Stimulated activated CD4-positive, alpha-beta T cell treated with anti-CD3 and anti-CD28 coated beads, Interleukin-2, amount 100 ng/mL, for 48 hours (primary cell): ENCODE data around the gene ENTREP3.
"Not testable (repeated sequence)": the region's sequence is repeated elsewhere in the genome, so short reads cannot be mapped to it uniquely, and the experiment has no call there.

ENCODE experiments used
- DNase-seq, 2 donors: peaks; one replicate each; pipeline ENCODE4 v3.0.0-alpha.2; 2020

ENTREP3 gene

DNA sequence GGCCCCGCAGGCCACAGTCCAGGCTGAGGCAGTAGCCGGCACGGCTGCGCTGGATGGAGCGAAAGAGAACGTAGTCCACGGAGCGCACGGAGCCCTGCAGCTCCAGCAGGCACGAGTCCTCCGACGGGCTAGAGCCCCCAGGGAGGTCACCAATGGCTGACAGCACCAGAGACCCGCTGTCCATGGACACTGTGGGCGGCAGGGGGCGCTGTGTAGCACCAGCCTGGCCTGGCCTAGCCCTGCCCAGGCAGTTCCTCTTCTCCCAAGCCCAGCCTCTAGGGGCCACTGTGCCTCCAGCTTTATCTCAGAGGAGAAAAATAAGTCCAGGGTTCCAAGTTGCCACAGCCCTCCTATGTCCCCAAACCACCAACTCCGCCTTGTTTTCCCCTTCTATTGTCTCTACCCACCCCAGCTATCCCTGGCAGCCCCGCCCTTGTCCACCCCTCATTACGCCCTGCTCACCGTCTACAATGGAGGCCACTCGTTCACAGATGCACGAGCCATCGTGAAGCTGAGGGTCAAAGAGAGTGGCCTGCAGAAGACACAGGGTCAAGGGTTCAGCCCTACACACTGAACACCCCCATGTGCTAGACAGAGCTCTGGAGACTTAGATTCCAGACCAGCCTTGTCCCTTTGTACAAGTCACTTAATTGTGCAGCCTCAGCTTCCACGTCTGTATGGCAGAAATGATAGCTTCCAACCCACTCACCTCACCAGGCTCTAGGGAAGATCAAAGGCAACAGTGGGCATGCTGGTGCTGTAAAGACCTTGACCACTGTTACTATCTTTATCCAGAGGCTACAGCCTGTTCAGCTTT lies 4.4 kb downstream of the ENTREP3 start:
- DNase-seq = peak; percentile 97 to 98

DNA sequence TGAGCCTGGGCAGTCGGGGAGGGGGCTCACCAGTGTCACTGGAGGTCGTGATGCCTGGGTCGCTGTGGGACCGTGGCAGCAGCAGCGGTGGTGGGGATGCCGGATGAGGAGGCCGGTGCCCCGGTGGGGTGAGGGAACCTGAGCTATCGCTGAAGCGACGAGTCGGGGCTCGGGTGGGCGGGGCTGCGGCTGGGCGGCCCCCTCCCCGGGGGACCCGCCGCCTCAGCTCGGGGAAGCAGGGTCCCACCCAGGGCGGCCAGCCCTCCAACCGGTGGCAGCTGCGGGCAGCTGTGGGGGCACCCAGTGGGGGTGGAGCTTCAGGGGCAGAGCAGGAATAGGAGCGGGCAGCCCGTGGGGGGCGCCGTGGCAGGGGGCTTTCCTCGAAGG lies 5.0 kb downstream of the ENTREP3 start:
- no peak for DNase-seq

DNA sequence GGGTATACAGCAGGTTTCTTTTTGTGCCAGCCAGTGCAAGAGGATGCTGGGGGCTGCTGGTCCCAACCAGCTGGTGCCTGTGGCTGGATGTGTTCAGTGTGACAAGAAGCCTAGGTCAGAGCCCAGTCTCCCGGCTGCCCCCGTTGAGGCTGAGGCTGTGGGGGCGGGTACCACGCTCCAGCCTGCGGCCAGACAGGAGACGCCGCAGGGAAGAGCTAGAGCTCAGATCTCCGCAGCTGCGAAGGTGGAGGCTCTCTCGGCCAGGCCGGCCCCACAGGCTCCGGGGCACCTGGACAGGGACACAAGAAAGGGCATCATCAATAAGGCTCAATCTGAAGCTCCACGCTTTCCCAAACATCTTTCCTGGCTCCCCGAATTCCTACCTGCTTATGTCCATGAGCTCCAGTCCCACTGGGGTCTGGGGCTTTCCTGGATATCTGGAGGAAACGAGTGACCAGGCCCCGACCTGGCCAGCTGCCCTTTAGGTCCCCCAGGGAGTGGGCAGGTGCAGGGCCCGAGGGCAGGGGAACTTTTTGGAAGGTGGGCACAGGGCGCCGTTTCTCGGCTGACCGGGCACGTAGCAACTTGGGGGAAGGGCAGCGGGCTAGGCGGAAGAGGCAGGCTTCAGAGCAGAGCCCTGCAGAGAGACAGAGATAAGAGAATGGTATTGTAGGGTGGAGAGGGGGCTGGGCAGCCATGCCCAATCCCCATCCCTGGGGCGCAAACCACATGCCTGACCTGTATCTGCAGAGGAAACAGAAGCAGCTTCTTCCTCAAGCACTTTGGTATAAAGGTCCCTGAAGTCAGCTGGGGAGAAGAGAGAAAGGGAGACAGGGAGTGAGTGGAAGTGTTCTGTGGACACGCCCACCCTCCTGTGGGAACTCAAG lies 7.4 kb downstream of the ENTREP3 start:
- no peak for DNase-seq

DNA sequence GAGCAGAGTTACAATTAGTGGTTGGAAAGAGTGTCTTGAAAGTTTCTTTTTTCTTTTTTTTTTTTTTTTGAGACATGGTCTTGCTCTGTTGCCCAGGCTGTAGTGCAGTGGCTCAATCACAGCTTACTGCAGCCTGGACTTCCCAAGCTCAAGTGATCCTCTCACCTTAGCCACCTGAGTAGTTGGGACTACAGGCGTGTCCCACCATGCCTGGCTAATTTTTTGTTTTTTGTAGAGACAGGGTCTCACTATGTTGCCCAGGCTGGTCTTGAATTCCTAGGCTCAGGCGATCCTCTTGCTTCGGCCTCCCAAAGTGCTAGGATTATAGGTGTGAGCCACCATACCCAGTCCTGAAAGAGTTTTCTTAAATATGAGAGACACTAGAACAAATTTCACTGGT lies 8.5 kb downstream of the ENTREP3 start:
- not testable (repeated sequence) for DNase-seq

DNA sequence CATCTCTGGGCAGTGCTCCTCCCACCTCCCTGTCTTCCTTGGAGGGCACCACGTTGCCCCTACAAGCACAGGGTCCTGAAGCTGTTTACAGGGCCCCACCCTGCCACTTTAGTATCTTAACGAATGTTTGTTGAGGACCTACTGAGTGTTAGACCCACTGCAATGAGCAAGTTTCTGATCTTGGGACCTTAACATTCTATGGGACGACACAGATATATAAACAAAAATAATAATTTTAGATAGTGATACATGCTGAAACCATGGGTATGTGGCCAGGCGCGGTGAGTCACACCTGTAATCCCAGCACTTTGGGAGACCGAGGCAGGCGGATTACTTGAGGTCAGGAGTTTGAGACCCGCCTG lies 10.1 kb downstream of the ENTREP3 start:
- no peak for DNase-seq

DNA sequence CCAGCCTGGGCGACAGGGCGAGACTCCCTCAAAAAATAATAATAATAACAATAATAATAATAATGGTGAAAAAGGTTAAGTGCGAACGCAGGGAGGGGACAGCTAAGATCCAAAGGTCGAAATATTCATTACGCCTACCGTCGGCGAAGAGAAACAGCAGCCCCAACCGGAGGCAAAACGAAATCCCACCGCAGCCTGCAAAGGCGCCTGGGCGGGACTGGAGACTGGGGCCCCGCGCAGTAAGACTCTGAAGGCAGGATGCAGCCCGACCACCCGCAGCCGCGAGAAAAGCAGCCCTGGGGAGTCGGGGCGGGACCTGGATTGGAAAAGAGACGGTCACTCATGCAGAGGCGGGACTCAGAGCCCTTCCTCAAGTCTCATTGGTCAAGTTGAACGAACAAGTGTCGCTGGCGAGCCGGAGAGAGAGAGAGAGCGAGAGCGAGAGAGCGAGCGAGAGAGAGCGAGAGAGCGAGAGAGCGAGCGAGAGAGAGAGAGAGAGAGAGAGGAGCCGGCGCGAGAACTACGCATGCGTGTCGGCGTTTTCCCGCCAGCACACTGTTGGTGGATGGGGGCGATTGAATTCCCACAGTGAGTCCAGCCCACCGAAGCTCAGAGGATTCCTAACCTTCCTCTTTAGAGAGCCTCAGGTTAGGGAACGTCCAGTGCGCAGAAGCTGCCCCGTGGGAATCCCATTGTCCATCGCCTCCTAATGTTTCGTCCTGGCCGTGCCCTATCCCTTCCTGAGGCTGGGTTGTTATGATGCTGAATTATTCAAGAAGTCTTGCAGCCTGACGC lies 10.7 kb downstream of the ENTREP3 start:
- peak; percentile 84 to 87 for DNase-seq

DNA sequence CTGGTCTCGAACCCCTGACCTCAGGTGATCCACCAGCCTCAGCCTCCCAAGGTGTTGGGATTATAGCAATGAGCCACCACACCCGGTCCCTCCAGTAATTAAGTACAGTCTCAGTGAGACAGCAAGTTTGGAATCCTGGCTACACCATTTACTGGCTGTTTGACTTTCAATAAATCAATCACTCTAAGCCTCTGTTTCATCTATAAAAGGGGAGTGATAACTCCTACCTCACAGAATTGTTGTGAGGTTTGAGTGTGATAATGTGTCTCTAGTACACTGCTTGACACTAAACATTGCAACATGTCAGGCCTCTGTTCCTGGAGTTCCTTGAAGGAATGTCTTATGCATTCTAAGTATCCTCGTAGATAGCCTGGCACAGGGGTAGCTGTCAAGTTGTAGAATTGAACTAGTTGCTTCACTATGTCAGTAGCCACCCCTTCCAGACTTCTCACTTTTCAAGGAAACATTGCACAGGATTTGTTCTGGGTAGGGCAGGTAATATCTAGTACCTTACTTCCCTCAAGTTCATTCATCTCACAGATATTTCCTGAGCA lies 12.4 kb downstream of the ENTREP3 start:
- no peak for DNase-seq

DNA sequence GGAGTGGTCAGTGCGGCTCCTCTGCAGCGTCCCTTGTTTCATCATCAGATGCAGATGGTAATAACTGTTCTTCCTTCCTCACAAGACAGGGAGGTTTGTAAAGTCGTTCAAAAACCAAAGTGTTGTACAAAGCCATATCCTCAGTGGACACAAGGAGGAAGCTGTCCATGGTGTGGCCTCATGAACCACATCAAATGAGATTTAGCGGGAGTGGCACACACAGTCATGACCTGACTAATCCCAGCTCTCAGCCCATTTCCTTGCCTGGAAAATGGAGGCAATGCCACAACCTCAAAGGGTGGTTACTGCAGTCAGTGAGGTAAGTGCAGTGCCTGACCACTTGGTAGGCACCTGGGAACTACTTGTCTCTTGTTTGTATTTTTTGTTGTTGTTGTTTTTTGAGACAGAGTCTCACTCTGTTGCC lies 13.4 kb downstream of the ENTREP3 start:
- no peak for DNase-seq

DNA sequence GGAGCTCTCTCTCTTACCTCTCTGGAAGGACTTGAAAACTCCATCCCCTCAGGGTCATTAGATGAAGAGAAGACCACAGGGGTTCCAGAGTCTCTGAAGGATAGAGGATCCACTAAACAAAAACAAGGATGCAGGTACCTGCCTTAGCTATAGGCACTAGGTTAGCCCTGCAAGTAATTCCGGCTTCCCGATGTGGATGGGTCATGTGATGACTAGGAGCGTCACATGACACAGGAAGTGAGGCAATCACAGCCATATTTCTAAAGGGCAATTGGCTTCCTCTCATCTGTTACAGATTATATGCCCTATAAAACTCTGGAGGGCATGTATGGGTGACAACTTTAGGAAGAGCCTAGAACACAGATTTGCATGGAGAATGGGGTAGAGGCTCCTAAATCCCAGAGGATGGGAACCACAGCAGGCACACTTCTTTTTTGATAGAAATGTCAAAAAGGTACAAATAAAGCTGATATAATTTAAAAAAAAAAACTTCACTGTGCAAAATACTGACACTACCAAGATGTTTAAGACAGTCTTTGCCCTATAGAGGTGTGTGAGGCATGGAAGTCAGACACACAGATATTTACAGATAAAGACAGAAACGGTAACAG lies 14.1 kb downstream of the ENTREP3 start:
- DNase-seq = peak in 1 of 2 donors; percentile 52

DNA sequence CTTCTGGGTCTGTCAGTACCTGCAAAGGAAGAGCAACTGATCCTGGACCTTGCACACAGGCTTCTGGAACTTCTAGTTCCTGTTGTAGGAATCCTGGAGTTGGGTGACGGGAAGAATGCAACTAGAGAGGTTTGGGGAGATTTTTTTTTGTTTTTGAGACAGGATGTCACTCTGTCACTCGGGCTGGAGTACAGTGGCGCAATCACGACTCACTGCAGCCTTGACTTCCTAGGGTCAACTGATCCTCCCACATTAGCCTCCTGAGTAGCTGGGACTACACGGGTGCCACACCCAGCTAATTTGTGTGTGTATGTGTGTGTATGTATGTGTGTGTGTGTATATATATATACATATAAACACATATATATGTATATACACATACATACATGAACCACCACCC lies 18.8 kb downstream of the ENTREP3 start:
- no peak for DNase-seq

DNA sequence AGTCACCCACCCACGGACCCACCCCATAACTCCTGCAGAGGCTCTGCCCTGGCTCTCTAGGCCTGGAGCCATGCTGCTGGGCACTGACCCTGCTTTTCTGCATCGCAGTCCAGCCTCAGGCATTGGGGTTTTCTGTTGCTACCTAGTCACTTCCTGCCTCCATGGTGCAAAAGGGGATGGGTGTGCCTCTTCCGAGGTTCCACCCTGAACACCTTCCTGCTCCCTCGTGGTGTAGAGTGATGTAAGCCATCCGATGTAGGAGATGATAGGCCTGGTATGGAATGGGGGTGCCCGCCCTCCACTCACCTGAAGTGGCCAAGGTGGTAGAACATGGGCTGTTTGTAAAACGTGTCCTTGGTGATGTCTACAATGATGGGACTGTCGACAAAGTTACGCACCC lies 19.9 kb downstream of the ENTREP3 start:
- DNase-seq = not testable (repeated sequence)

DNA sequence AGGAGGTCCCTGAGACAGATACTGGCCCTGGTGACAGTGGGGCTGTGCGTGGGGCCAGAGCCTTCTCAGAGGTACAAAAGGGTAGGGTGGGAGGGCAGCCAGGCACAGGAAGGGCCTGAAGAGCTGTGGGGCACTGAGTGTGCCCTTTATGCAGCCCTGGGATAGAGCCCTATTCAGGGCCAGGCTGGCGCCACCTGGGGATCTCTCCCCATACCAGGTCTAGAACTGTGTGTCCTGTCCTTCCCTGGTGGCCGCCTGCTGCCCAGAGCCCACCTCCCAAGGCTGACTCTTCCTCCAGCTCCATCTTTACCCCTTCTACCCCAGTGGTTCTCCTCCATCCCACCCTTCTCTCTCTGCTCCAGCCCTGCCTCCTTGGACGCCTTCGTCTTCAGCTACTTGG lies 21.8 kb downstream of the ENTREP3 start:
- not testable (repeated sequence) for DNase-seq

DNA sequence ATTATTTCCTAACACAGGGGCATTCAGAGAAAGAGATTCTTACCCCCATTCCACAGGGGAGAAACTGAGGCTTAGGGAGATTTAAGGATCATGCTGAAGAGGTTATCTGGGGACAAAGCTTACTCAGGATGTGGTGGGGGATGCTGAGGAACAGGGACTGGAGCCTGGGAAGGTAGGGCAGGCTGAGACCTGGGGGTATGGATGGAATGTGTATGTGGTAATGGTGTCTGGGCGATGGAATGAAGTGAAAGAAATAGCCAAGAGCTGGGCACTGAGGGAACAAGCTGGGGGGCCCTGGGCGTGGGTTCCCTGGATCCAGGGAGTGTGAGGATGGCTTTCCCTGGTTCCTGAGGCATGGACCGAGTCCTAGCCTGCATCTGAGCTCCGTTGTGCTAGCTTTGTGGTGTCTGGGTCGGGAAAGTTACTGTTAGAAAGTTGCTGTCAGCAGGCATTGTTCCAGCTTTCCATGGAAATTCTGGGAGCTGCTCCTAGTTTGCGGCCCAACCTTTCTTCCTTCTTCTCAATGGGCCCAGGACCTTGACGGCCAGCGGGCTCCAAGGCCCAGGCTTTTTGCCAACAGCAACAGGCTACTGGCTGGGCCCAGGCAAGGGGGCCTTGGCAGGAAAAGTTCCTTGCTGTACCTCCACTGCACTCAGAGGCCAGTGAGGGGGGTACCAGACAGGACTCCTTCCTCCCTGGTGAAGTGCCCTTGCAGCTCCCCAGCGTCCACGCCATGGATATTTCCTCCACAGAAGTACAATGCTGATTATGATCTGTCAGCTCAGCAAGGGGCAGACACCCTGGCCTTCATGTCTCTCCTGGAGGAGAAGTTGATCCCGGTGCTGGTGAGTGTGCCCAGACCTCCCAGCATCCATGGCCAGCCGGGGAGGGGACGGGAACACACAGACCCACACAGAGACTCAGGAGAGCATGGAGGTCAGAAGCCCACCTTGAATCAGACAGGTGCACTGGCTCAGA lies 23.0 kb downstream of the ENTREP3 start:
- not testable (repeated sequence) for DNase-seq

DNA sequence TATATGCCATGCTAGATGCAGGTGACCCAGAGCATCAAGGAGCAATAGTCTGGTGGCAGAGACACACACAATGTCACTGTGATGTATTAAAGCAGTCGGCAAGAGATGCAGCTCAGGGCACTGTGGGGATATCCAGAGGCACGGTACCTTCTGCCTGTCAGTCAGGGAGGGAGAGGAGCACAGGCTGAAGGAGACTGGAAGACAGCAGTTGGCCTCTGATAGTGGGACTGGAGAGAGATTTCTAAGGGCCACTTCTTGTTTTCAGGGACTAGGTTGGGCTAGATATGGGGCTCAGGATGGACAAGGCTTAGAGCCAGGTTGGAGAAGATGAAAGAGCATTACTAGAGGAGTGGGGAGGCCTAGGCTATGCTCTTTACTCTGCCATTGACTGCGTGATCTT lies 24.0 kb downstream of the ENTREP3 start:
- DNase-seq = not testable (repeated sequence)

DNA sequence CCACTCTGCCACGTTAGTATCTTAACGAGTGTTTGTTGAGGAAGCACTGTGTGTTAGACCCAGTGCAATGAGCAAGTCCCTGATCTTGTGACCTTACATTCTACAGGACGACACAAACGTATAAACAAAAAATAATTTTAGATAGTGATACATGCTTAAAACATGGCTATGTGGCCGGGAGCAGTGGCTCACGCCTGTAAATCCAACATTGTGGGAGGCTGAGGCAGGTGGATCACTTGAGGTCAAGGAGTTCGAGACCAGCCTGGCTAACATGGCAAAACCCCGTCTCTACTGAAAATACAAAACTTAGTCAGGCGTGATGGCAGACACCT lies 27.2 kb downstream of the ENTREP3 start:
- no peak for DNase-seq

DNA sequence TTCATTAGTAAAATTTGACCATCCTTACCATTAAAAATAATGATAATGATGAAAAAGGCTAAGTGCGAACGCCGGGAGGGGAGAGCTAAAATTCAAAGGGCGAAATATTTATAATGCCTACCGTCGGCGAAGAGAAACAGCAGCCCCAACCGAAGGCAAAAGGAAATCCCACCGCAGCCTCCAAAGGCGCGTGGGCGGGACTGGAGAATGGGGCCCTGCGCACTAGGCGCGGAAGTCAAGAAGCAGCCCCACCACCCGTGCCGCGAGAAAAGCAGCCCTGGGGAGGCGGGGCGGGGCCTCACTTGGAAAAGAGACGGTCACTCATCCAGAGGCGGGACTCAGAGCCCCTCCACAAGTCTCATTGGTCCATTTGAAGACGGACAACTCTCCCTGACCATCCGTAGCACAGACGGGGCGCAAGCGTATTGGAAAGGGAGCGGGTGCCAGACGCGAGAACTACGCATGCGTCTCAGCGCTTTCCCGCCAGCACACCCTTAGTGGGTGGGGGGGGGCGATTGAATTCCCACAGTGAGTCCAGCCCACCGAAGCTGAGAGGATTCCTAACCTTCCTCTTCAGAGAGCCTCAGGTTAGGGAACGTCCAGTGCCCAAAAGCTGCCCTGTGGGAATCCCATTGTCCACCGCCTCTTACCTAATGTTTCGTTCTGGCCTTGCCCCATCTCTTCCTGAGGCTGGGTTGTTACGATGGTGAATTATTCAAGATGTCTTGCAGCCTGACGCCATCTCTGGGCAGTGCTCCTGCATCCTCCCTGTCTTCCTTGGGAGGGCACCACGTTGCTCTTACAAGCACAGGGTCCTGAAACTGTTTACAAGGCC lies 27.8 kb downstream of the ENTREP3 start:
- peak; percentile 99 to 100 for DNase-seq

DNA sequence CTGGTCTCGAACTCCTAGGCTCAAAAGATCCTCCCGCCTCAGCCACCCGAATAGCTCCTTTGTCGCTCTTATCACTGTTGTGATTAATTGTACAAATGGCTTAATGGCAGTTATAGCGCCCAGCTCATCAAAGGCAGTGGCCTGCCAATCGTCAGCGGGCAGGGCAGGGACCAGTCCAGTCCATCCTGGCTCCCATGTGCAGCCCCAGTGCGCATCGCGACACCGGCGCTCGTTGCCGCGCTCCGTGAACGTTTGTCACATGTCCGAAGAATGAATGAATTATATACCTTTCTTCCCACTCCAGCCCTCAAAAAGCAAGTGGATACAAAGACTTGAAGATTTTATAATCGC lies 28.4 kb downstream of the ENTREP3 start:
- DNase-seq = peak in 1 of 2 donors; percentile 72

DNA sequence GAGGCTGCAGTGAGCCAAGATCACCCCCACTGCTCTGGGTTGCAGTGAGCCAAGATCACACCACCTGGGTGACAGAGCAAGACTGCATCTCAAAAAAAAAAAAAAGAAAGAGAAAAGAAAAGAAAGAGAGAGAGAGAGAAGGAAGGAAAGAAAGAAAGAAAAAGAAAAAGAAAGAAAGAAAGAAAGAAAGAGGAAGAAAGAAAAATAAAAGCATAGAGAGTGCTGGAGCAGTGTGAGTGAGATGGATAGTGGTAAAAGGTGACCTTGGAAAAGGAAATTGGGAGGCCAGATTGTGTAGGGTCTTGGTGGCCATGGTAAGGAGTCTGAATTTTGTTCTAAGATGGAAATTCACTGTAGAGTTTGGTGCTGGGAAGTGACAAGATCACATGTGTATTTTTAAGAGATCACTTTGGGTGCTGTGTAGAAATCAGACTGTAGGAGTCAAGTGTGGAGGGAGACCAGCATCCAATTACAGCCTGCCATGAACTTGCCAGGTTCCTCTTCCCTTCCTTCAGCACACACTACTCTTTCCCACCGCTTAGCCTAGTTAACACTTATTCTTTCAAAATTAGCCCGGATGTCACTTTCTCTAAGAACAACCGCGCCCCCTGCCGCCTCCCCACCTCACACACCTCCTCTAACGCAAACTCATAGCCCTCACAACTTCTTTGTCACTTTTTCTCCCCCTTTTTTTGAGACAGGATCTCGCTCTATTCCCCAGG lies 28.9 kb downstream of the ENTREP3 start:
- DNase-seq = peak; percentile 69 to 91

DNA sequence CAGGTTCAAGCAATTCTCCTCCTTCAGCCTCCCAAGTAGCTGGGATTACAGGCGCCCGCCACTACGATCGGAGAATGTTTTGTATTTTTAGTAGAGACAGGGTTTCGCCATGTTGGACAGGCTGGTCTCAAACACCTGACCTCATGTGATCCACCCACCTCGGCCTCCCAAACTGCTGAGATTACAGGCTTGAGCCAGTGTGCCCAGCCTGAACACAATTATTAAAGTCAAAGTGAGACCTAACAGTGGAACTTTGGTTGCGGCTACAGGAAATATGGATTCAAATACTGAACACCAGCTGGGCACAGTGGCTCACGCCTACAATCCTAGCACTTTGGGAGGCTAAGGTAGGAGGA lies 29.9 kb downstream of the ENTREP3 start:
- not testable (repeated sequence) for DNase-seq

DNA sequence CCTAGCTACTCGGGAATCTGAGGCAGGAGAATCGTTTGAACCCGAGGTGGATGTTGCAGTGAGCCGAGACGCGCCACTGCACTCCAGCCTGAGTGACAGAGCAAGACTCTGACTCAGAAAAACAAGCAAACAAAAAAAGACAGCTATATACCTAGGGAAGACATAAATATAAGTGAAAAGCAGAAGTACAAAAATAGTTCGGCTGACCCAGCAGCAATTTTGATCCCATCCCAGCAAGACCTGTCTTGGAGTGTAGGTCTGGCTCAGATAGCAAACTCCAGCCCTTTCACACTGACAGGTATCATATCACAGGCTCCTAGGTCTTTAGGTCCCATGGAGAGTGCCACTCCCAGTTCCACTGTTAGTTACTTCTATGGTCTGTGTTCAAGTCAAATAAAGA lies 32.2 kb downstream of the ENTREP3 start:
- DNase-seq = no peak
